H1 (cell line): Measurements from ENCODE around the gene PPFIBP2. TPM values are rescaled to one million over a fixed set of nuclear protein-coding genes. Genes with fewer than 3 reads are reported as not detected.

Experiments
- CTCF ChIA-PET: fragments of 300-600 bp; sonication (Branson Sonifier 250); formaldehyde crosslinking; loops from one replicate; lab custom pipeline; 2021; ENCODE audit not compliant: partially characterized antibody; lab: Charles Lee
- POLR2A ChIA-PET: fragments of 300-600 bp; sonication (Branson Sonifier 250); formaldehyde crosslinking; loops from one replicate; lab custom pipeline; 2021; ENCODE audit warnings: inconsistent platforms; ENCODE audit not compliant: partially characterized antibody; lab: Charles Lee
- DNase-seq, 2 experiments: peaks; one replicate each; pipeline versions ENCODE4 v3.0.0 to v3.0.0-alpha.2; 2010 to 2022; ENCODE audit warnings: low spot score in 2 of 2, low read depth in 1 of 2, mixed read lengths in 1 of 2
- FAIRE-seq: peaks from 2 replicates; lab custom pipeline; 2011; peaks lifted over from hg19 to GRCh38; lab: Jason Lieb, UNC
- H2AFZ ChIP-seq: 2 replicates; pipeline ENCODE4 v1.8.1; 2012; ENCODE audit warnings: low read length, inconsistent platforms
- H2AK5ac ChIP-seq: 2 replicates; pipeline ENCODE4 v1.6.1; 2013; ENCODE audit warnings: low read depth, low read length
- H2BK120ac ChIP-seq: replicated peaks from 2 replicates; pipeline ENCODE3; 2013; ENCODE audit warnings: low read depth, low read length, inconsistent platforms
- H2BK12ac ChIP-seq: 2 replicates; pipeline ENCODE4 v1.6.1; 2013; ENCODE audit warnings: low read depth, low read length
- H2BK15ac ChIP-seq: 2 replicates; pipeline ENCODE4 v1.6.1; 2013; ENCODE audit warnings: low read length
- H2BK20ac ChIP-seq: 2 replicates; pipeline ENCODE4 v1.6.1; 2013; ENCODE audit warnings: low read length
- H2BK5ac ChIP-seq: 2 replicates; pipeline ENCODE4 v1.6.1; 2013; ENCODE audit warnings: low read depth, low read length
- H3K14ac ChIP-seq: 2 replicates; pipeline ENCODE4 v1.6.1; 2013; ENCODE audit warnings: inconsistent platforms; ENCODE audit not compliant: insufficient read length
- H3K18ac ChIP-seq: 2 replicates; pipeline ENCODE4 v1.6.1; 2013; ENCODE audit warnings: low read length; ENCODE audit errors: extremely low read depth
- H3K23ac ChIP-seq: 2 replicates; pipeline ENCODE4 v1.6.1; 2013; ENCODE audit warnings: inconsistent platforms; ENCODE audit not compliant: insufficient read length
- H3K23me2 ChIP-seq: 2 replicates; pipeline ENCODE4 v1.6.1; 2013; ENCODE audit warnings: low read depth, low read length
- H3K27ac ChIP-seq: 2 replicates; pipeline ENCODE4 v1.6.1; 2011; ENCODE audit warnings: low read depth, low read length, inconsistent platforms
- H3K27me3 ChIP-seq, 4 experiments: replicated peaks in 1 of 4; 1 replicate in 1 of 4; 2 replicates in 3 of 4; pipeline versions ENCODE4 v1.6.1 to v1.8.1; 2011 to 2013; ENCODE audit warnings: low read length in 3 of 4, mild to moderate bottlenecking in 3 of 4, inconsistent platforms in 2 of 4, mixed read lengths in 2 of 4, moderate library complexity in 1 of 4; ENCODE audit not compliant: control insufficient read depth in 3 of 4, insufficient read depth in 3 of 4; ENCODE audit errors: extremely low read depth in 1 of 4
- H3K36me3 ChIP-seq, 4 experiments: 2 replicates each; pipeline versions ENCODE4 v1.6.1 to v1.8.1; 2011 to 2013; ENCODE audit warnings: mild to moderate bottlenecking in 4 of 4, low read length in 3 of 4, moderate library complexity in 2 of 4, control low read depth in 1 of 4, inconsistent platforms in 1 of 4; ENCODE audit not compliant: insufficient read depth in 4 of 4, control insufficient read depth in 2 of 4
- H3K4ac ChIP-seq: replicated peaks from 2 replicates; pipeline ENCODE3; 2013; ENCODE audit warnings: low read length, low read depth, mixed read lengths, inconsistent platforms; ENCODE audit not compliant: insufficient read length
- H3K4me1 ChIP-seq, 4 experiments: replicated peaks in 1 of 4; 1 replicate in 1 of 4; 2 replicates in 3 of 4; pipeline versions ENCODE4 v1.6.1 to v1.8.1; 2011 to 2013; ENCODE audit warnings: low read length in 3 of 4, inconsistent platforms in 2 of 4, mixed read lengths in 1 of 4; ENCODE audit not compliant: insufficient read depth in 4 of 4, control insufficient read depth in 3 of 4
- H3K4me2 ChIP-seq, 2 experiments: 2 replicates each; pipeline versions ENCODE4 v1.6.1 to v1.8.1; 2011 to 2013; ENCODE audit warnings: low read depth in 2 of 2, low read length in 2 of 2, control low read depth in 1 of 2, inconsistent platforms in 1 of 2, mild to moderate bottlenecking in 1 of 2; ENCODE audit not compliant: insufficient read depth in 1 of 2
- H3K4me3 ChIP-seq, 4 experiments: fragments of 200-600, 300-600 bp in 1 of 4; sonication (generic), shearing (Covaris generic), sonication (Bioruptor Twin) in 1 of 4; 2 replicates each; pipeline versions ENCODE4 v1.5.1 to v1.8.1; 2011 to 2016; ENCODE audit warnings: low read length in 4 of 4, low read depth in 3 of 4, control low read depth in 2 of 4, inconsistent platforms in 2 of 4, mild to moderate bottlenecking in 2 of 4, mixed read lengths in 1 of 4, moderate library complexity in 1 of 4; ENCODE audit not compliant: insufficient read depth in 2 of 4; ENCODE audit errors: extremely low read depth in 1 of 4
- H3K56ac ChIP-seq: replicated peaks from 2 replicates; pipeline ENCODE3; 2013; ENCODE audit warnings: low read depth, mild to moderate bottlenecking, mixed read lengths, low read length, inconsistent platforms; ENCODE audit not compliant: insufficient read length
- H3K79me1 ChIP-seq: 2 replicates; pipeline ENCODE4 v1.6.1; 2013; ENCODE audit warnings: low read depth, low read length, control low read depth
- H3K79me2 ChIP-seq, 2 experiments: 2 replicates each; pipeline versions ENCODE4 v1.6.1 to v1.8.1; 2012 to 2013; ENCODE audit warnings: low read length in 2 of 2, mild to moderate bottlenecking in 2 of 2, inconsistent platforms in 1 of 2; ENCODE audit not compliant: insufficient read depth in 2 of 2, control insufficient read depth in 1 of 2
- H3K9ac ChIP-seq, 4 experiments: replicated peaks in 1 of 4; 1 replicate in 1 of 4; 2 replicates in 3 of 4; pipeline versions ENCODE4 v1.6.1 to v1.8.1; 2011 to 2013; ENCODE audit warnings: low read depth in 3 of 4, low read length in 3 of 4, control low read depth in 2 of 4, mild to moderate bottlenecking in 2 of 4, moderate library complexity in 2 of 4, inconsistent platforms in 1 of 4; ENCODE audit errors: extremely low read depth in 1 of 4
- H3K9me3 ChIP-seq, 2 experiments: 2 replicates each; pipeline versions ENCODE4 v1.6.1 to v1.8.1; 2012 to 2013; ENCODE audit warnings: mild to moderate bottlenecking in 2 of 2, moderate library complexity in 2 of 2, control low read depth in 1 of 2, inconsistent platforms in 1 of 2, low read depth in 1 of 2, low read length in 1 of 2, mixed read lengths in 1 of 2; ENCODE audit not compliant: insufficient read depth in 2 of 2
- H4K20me1 ChIP-seq, 2 experiments: replicated peaks in 1 of 2; 2 replicates each; pipeline versions ENCODE3 to v1.8.1; 2011 to 2013; ENCODE audit warnings: inconsistent platforms in 2 of 2, low read length in 2 of 2, mild to moderate bottlenecking in 1 of 2; ENCODE audit not compliant: insufficient read depth in 2 of 2, control insufficient read depth in 1 of 2
- H4K5ac ChIP-seq: 2 replicates; pipeline ENCODE4 v1.6.1; 2013; ENCODE audit warnings: low read length, low read depth, mixed read lengths, inconsistent platforms; ENCODE audit not compliant: insufficient read length
- H4K8ac ChIP-seq: 2 replicates; pipeline ENCODE4 v1.8.0; 2013; ENCODE audit warnings: mild to moderate bottlenecking, moderate library complexity, low read length, inconsistent platforms; ENCODE audit not compliant: insufficient read depth; ENCODE audit errors: extremely low read depth
- H4K91ac ChIP-seq: replicated peaks from 2 replicates; pipeline ENCODE3; 2013; ENCODE audit warnings: low read length, mixed read lengths, inconsistent platforms; ENCODE audit not compliant: insufficient read length
- EZH2 ChIP-seq: fragments of 200-600 bp; sonication (generic); IDR thresholded peaks from 2 replicates; pipeline ENCODE4 v1.7.1; 2012; ENCODE audit warnings: low read depth, mild to moderate bottlenecking, moderate library complexity, low read length, inconsistent platforms; ENCODE audit not compliant: severe bottlenecking
- SRF ChIP-seq: IDR thresholded peaks from 2 replicates; pipeline ENCODE4 v1.6.1; 2011; ENCODE audit warnings: mild to moderate bottlenecking, low read depth, low read length, moderate library complexity
- TAF7 ChIP-seq: optimal IDR thresholded peaks from 2 replicates; pipeline ENCODE3; 2011; ENCODE audit warnings: low read depth, mild to moderate bottlenecking, inconsistent platforms, low read length, moderate library complexity, borderline replicate concordance
- WGBS, 2 experiments: shearing (Covaris generic) in 1 of 2; methylation state at CpG; one replicate each; pipeline versions ENCODE4 v1.1.6 to v1.1.7; 2013 to 2015; ENCODE audit warnings: low lambda C conversion rate in 2 of 2, mixed read lengths in 2 of 2, inconsistent platforms in 1 of 2, low coverage in 1 of 2, missing lambda C conversion rate in 1 of 2; ENCODE audit not compliant: insufficient replicate concordance in 2 of 2, insufficient coverage in 1 of 2, insufficient read length in 1 of 2; ENCODE audit errors: extremely low coverage in 1 of 2, missing lambda C conversion rate in 1 of 2; 5-methylcytosine and 5-hydroxymethylcytosine counted together
- polyA plus RNA-seq, 7 experiments: library from polyadenylated mRNA; depleted of rRNA in 3 of 7; stranded (reverse) in 5 of 7; unstranded in 2 of 7; fragments of >200 nt in 5 of 7; fragments of 200-250 nt in 2 of 7; gene quantifications; 1 replicate in 5 of 7; 2 replicates in 1 of 7; 4 replicates in 1 of 7; pipeline versions ENCODE4 v1.2.1 to v1.2.3, GENCODE V29; 2011 to 2013; ENCODE audit warnings: missing spikeins in 2 of 7, mixed read lengths in 2 of 7
- total RNA-seq: library from RNA; stranded (reverse); fragmentation: NEBNext Ultra II Directional; extraction: Animal tissue kit (Norgen Biotek cat#: 25700); gene quantifications from 2 replicates; pipeline ENCODE4 v1.2.1, GENCODE V29; 2021

PPFIBP2 gene
- total and polyA plus RNA-seq, 2 of the 8 experiments (the other 6 are each of a cell fraction or from before 2014, with no cell fraction given) = 5.5 to 9.8 TPM

- no peak for FAIRE-seq
Measured at GRCh38 chr11:7655253-7656217, 141.7 kb downstream of the PPFIBP2 start.

More at GRCh38 chr11:7655253-7656217, 141.7 kb downstream of the PPFIBP2 start:
- Histone ChIP-seq H3K56ac (no peak overlapping the region), H3K4me1 (no peaks in the 10 kb centered on the region), H3K9me3 (no peaks in the 10 kb centered on the region), H3K23me2 (no peaks in the 10 kb centered on the region), H3K79me2 (no peaks in the 10 kb centered on the region), H4K91ac (peak overlapping the region; percentile 13), H3K27me3 (no peaks in the 10 kb centered on the region), H2AFZ (no peak overlapping the region), H3K23ac (no peak overlapping the region), H4K8ac (no peak overlapping the region), H2BK12ac (no peak overlapping the region), H4K20me1 (no peaks in the 10 kb centered on the region), H3K4ac (no peak overlapping the region), H3K4me3 (no peak overlapping the region), H2BK5ac (no peak overlapping the region), H2BK120ac (no peak overlapping the region), H3K9ac (peak overlapping the region in 1 of 4 experiments; percentile 7; a peak in 1 of 7 replicates), H3K27ac (0 out of 2 replicates have a peak overlapping the region, but pooled peaks have one; percentile 6), H3K36me3 (no peaks in the 10 kb centered on the region; a peak in 2 of 8 replicates), H3K18ac (no peak overlapping the region), H3K79me1 (no peaks in the 10 kb centered on the region), H3K4me2 (no peak overlapping the region), H4K5ac (no peak overlapping the region), H3K14ac (no peak overlapping the region), H2BK15ac (no peak overlapping the region), H2AK5ac (no peak overlapping the region), H2BK20ac (no peak overlapping the region)
- ChIA-PET POLR2A (no interaction called here), CTCF (interaction anchor here (0.6 to 16.4 kb wide), 17 partner anchors 7 to 636 kb away, joined by 3 to 325 read pairs (median 11); partner anchors contain the start of genes CYB5R2 and PPFIBP2)
- 78% methylated on average over 14 of the region's 14 CpGs; no CpG with 5 or more reads in 1 of the 2 experiments for WGBS, 2 experiments
- TF ChIP-seq EZH2 (no peak), SRF (no peak), TAF7 (no peak)
- DNase-seq = no peak
